HG02642 (cell line): Measurements from ENCODE around the gene LYST.

Experiments
- ATAC-seq: cut with Tn5 transposase; IDR thresholded peaks from one replicate; pipeline ENCODE4 v1.9.1; 2021; ENCODE audit warnings: mild to moderate bottlenecking; ENCODE audit not compliant: unreplicated experiment, poor library complexity

The LYST gene

DNA sequence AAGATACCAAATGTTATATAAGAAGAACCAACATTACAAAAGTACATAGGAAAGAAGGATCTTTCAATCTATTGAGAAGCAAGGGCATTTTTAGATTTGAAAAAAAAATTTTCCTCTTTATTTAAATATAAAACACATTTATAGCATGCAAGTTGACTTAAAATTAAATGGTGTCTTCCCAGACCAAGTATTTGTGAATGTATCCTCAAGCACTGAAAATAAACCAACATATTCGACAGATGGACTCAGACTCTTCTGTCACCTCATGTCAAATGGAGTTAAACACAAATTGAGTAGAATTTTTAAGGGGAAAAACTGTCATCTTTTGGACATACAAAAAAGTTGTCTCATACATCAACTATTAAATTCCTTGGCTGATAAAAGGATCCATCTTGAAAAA, 140.1 kb downstream of the LYST start:
- ATAC-seq: no peak

DNA sequence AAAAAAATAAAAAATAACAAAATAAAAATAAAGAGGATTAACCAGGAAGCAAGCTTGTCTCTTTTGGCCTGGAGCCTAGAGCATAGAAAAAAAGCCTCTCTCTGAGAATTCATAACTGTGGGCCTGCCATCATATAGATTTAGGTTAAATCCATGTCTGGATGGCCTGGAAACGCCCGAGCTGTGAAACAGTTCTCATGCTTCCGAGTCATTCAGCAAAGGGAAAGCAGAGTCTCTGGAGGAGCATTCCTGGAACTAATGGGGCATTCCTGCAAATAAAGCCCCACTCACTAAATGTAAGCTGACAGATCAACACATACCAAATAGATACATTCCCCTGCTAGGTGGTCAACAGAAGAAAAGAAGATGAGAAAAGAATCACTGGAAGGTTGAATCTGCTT, 141.3 kb downstream of the LYST start:
- no peak for ATAC-seq

DNA sequence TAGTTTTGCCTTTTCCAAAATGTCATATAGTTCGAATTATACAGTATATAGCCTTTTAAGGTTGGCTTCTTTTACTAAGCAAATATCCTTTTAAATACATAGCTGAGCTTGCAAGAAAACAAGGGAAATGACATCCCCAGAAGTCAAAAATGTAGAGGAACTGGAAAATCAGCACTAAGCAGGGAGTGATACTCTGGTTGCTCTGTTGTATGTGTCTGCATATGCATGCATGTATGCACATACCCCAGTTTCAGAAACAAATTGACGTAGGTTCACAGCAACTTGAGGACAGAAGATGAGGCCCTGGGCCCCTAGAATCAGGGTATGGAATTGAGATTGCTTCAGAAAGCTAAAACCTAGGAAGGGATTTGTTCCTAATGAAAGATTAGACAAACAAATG, 142.0 kb downstream of the LYST start:
- no peak for ATAC-seq

DNA sequence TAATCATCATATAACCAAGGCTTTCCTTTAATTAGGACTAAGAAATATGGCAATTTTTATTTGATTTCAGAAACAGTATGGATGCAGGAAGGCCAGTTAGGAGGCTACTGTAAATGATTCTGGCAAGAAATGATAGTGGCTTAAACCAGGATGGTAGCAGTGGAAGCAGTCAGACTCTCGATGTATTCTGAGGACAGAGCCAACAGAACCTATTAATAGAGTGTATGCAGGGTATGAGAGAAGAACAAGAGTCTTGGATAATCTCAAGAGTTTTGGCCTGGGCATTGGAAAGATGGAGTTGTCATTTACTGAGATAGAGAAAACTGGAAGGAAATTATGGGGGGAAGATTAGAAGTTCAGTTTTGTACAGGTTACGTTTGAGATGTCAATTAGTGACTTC, 143.8 kb downstream of the LYST start:
- no peak for ATAC-seq

DNA sequence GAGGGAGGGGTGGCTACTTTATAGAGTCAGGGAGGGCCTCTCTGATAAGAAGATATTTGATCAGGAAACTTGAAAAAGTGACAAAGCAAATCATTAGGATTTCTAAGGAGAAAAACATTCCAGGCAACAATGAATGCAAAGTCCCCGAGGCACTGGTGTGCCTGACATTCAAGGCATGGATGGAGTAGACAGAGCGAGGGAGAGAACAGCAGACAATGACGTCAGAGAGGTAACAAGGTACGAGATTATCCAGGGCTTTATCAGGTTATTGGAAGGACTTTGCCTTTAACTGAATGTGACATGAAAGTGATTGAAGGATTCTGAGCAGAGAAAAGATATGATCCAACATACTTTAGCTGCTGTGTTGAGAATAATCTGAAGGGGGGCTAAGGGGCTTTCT, 144.7 kb downstream of the LYST start:
- ATAC-seq: no peak

DNA sequence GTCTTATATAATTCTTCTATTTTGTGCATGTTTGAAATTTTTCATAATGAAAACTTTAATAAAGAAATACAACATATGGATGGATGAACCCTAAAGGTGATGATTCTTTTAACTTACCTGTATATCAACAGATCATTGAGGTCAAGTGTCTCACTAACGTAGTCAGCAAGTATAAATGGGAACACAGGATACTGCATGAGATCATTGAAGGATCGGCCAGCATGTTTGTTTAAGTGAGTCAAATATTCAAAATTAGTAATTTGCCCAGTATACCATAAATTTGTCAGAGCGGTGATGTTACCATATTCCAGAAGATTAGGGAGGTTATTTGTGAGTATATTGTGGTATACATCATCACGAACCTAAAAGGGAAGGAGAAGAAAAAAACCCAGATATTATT, 146.2 kb downstream of the LYST start:
- ATAC-seq: no peak

DNA sequence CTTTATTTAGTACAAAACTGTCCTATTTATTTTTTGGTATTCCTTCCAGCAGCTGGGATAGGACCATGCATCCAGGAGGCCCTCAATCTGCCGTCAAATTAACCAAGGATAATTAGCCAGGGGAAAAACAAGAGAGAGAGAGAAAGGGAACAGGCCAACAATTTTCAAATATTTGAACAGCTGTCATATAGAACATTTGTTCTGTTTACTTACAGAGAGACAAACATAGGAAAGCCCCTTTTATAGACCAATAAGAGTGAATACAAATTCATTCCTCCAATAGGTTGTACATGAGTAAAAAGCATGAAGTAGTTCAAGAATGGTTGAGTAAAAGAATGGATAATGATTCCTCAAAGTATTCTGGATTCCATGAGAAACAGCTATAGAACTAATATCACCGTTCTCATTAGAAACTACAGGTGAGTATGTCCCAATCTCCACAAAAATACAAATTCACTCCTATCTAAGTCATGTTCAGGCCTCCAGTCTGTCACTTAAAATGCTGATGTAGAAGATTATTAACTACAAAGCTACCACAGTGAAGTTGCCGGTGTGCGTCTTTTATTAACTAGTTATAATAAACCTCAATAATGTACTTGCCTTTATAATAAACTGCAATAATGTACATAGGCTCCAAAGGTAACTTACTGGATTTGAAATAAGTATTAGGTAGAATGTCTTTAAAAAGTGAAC, 152.4 kb downstream of the LYST start:
- no peak for ATAC-seq

DNA sequence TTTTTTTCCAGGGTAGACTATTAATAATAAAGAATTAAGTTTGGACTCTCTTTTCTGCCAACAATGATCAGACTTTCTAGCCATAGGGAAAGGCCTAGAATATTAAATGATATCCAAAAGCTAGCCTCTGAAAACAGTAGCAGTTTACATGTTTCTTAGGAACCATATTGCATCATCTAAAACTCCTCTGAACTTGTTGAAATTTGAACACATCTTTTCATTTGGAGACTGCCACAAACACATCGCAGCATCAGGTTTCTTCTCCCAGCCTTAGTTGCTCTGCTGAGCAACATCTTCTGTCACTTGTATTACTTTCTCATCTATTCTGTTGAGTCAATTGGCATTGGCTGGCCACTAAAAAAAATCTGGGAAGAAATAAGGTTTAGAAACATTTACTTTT, 153.9 kb downstream of the LYST start:
- ATAC-seq: no peak

DNA sequence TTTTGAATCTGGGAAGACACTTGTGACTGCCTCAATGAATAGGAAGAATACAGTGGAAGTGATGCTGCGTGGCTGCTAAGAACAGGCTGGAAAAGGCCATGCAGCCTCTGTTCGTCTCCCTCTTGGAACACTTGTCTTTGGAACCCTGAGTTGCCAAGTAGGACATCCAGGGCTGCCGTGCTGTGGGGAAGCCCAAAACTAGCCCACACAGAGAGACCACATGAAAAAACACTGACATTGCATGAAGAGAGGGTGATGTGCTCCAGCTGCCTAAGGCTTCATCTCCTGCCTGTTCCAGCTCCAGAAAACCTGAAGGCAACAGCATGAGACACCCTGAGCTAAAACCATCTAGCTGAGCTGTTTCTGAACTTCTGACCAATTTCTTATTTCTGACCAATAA, 156.0 kb downstream of the LYST start:
- ATAC-seq: no peak

DNA sequence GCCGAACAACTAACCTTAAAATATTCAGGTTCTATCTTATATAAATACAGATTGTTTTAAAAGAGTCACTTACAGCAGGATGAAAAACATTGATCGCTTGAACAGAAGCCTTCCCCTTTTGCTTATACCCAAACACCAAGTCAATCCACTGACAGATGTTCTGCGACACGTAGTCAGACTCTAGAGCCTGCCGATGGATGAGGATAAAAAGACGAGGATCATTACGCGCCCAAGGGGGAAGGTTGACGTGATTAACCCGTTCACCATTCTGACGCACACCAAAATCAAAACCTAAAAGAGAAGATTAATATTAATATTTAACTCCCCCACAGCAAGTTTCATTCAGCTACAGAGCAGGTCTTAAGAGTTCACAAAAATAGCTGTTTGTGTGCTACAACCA, 157.7 kb downstream of the LYST start:
- ATAC-seq: no peak

DNA sequence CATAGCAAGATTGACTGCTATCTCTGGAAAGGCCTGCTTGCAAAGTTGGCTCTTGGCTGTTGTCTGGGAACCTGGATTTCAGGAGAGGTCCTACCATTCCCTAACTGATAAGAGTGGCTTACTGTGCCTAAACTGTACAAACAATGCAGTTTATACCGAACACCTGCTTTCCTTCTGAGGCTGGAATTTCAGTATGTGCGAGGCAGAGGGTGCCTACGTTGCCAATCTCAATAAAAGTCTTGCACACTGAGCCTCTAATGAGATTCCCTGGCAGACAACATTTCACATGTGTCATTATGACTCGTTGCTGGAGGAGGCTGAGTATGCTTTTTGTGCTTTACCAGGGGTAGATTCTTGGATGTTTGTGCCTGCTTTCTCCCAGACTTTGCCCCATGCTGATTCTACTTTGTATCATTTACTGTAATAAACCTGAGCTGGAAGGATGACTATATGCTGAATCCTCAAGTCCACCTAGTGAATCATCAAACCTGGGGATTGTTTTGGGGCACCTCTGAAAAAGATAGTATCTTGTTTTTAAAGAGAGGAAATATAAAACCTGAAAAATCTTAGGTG, 158.2 kb downstream of the LYST start:
- ATAC-seq: no peak

DNA sequence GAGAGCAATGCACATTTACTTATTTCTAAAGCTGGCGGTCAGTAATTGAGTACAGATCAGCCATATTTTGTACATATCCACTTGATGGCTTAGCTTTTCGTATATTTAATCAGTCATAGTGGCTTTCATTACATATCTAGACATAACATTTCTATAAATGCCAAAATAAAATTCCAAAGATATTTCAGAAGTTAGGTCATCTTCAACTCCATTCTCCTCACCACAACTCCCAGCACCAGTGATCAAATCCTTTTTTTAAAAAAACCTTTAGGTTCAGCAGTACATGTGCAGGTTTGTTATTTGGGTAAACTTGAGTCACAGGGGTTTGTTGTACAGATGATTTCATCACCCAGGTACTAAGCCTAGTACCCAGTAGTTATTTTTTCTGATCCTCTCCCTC, 163.2 kb downstream of the LYST start:
- no peak for ATAC-seq

DNA sequence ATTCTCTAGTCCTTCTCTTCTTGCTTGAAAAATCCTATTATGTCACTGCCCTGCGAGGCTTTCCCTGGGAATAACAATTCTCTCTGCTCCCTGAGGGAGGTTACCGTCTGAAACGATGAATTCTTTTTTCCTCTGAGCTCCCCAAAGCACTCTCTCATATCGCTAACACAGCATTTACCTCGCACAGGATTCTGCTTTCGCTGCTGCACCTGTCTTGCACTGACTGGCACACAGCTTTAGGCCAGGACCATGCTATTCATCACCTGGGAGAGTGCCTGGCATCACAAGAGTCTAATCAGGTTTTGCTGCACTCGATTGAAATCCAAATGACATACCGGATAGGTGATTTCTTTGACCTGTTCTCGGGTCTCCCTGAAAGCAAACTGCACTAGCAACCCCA, 164.3 kb downstream of the LYST start:
- ATAC-seq: no peak

DNA sequence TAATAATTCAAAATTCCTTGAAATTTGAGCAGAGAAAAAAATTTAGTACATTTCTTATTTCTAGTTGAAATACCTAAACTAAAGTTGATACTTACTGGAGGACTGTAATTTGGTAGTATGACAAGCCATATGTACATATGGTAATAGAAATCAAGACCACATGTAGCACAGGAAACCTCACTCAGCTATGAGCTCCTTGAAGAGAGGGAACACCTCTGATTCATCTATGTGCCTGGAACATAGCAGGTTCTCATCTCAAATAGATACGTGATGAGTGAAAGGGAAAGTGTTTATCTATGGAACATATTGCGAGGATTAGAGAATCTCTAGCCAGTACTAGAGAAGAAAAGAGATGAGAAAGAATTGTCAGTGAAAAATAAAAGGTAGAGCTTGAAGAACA, 169.2 kb downstream of the LYST start:
- ATAC-seq: no peak

DNA sequence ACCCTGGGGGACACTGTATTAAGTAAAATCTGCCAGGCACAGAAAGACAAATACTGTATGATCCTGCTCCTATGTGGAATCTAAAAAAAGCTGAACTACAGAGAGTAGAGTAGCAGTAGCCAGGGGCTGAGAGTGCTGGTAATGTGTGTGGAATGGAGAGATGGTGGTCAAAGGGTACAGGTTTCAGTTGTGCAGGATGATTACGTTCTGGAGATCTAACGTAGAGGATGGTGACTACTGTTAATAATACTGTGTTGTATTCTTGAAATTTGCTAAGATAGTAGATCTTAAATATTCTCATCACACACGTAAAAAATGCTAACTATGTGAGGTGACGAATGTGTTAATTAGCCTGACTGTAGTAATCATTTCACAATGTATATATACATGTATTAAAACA, 177.3 kb downstream of the LYST start:
- no peak for ATAC-seq

DNA sequence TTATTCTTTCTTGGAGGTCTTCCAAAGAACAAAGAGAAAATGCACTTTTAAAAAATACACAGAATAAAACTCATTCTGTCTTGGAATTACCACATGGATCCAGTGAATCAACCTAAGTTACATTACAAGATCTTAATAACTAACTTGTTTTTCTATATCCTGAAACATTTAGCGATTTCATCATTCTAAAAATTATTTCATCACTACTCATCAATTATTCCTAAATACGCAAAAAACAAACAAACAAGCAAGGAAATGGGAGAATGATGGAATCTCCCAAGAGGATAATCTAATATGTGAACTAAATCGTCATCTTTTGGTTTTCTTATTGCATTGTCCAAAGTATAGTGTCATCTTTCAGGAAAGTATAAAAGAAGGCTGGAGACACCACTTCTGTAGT, 178.6 kb downstream of the LYST start:
- ATAC-seq: no peak

DNA sequence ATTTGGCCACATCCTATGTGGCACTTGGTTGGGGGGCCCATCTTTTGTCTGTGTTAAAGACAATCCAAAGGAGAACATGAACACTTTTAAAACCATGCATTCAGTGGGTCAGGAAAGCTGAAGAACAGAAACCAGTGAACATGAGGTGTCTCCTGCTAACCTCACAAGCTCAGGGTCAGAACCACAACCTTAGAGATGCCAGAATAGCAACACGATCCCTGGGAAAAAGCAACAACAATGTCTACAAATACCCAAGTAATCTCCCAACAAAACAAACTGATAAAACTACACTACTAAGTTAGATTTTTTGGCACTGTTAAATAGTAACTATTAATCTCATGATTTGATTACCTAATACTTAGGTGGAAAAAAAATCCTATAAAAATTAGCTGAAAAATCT, 183.1 kb downstream of the LYST start:
- ATAC-seq: no peak

DNA sequence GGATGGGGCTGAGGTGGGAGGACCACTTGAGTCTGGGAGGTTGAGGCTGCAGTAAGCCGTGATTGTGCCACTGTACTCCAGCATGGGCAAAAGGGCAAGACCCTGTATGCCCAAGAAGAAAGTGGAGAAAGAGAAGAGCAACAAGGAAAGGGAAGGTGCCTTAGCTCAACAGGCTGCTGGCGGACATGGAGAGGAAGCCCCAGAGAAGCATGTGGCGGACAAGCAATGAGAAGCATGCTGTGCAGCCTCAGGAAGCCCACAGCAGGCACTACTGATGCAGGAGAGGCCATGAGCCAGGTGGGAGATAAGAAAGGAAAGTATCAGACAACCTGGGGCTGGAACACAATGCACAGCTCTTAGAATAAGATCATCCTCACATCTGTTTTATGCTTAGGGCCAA, 184.5 kb downstream of the LYST start:
- no peak for ATAC-seq

DNA sequence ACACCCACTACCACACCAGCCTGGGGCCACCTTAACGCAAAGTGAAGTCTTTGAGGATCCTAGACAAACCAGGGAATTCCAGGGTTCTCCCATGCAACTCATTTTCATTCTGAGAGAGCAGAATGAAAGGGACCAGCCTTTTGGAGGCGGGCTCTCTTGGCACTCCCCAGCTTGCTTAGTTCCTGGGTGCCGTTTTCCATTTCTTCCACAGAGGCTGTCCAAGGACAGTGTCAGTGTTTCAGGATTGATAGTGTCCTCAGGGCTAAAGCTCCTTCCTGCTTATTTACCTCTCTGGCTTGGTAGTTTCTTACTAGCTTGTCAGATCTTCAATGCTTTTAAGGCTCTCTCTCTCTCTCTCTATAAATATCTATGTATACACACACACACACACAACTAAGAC, 187.1 kb downstream of the LYST start:
- no peak for ATAC-seq

DNA sequence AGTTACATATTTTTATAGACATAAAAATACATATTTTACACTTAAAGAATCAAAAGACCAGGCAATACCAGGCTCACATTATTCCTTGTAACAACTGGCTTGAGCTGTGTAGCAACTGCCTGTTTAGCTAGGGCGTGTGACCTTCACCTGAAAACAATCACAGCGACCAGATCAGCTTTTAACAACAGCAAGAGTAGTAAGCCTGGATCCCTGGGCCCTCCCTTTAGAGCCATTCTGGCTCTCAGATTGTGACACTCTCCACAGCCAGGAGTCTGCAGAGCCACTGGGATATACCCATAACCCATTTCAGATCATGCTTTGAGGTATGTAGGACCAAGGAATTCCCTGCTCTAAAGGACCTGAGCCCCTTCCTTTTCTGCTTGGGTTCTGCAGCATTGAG, 187.7 kb downstream of the LYST start:
- no peak for ATAC-seq

DNA sequence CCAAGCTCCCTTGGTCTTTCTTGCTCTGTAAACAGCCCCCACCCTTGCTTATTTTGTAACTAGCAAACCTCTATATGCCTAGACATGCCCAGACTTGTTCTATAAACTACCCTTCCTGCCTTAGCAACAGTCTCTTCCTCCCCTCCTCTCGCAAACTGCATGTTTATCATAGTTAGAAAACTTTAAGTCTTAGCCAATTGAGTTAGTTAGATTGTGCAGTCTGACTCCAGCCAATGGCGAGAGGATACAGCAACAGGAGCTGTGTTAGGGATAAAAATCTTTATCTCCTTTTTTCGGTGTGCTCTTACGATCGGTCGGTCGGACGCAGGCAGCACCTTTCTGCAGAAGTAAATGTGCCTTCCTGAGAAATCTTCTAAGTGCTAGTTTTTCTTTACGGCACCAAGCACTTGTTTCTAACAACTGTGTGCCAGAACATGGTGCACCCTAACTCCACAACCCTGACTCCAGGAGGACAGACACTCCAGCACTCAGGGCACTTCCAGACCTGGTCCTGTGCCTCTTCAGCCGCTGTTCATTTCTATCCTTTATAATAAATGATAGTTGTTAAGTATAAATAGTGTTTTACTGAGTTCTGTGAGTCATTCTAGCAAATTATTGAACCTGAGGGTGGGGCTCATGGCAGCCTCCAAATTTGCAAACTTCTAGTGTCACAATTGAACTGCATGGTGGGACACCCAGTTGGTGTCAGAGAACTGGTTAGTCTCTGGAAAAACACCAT, 191.4 kb downstream of the LYST start:
- ATAC-seq: no peak

DNA sequence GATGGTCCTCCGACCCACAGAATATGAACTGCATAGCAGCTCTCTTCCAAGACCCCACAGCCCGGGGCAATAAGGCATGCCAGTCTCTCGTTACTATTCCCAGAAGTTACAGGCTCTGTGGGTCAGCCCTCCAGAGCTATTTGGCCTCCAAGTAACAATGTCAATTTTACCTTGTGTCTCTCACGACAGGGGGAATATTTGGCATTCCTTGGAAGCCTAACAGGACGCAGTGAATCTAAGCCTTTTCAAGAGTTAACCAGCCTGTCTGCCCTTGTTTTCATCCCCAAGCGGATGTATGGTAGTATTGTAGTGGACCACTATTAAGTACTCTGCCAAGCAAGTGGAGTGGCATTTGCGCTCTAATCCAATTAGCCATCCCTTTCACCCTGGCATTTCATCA, 192.7 kb downstream of the LYST start:
- ATAC-seq: no peak
